ENCODE data around the gene OSBPL10. TPM values are rescaled to one million over a fixed set of nuclear protein-coding genes. Genes with fewer than 3 reads are reported as not detected.

OSBPL10 gene
- total and polyA plus RNA-seq, 2 of the 8 experiments (the other 6 are each of a cell fraction or from before 2014, with no cell fraction given): 26.2 to 86.7 TPM

DNA sequence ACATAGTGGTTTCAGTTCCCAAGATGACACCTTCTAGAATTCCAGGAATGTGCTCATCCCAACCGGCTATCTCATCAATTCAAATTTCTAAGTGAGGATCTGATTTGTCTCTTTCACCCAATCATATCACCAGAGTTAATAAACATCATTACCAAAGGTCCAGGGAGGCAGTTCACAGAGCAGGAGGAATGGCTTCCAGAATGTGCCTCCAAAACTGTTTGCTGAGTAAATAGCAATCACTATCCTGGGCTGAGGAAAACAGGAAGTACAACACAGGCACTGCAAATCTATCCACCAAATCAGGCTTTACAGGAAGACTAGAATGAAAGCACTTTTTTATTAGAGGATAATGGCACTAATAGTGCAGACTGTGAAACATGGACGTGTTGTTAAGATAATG, 61.5 kb downstream of the OSBPL10 start (continued):
- TF ChIP-seq, protein P1, sequence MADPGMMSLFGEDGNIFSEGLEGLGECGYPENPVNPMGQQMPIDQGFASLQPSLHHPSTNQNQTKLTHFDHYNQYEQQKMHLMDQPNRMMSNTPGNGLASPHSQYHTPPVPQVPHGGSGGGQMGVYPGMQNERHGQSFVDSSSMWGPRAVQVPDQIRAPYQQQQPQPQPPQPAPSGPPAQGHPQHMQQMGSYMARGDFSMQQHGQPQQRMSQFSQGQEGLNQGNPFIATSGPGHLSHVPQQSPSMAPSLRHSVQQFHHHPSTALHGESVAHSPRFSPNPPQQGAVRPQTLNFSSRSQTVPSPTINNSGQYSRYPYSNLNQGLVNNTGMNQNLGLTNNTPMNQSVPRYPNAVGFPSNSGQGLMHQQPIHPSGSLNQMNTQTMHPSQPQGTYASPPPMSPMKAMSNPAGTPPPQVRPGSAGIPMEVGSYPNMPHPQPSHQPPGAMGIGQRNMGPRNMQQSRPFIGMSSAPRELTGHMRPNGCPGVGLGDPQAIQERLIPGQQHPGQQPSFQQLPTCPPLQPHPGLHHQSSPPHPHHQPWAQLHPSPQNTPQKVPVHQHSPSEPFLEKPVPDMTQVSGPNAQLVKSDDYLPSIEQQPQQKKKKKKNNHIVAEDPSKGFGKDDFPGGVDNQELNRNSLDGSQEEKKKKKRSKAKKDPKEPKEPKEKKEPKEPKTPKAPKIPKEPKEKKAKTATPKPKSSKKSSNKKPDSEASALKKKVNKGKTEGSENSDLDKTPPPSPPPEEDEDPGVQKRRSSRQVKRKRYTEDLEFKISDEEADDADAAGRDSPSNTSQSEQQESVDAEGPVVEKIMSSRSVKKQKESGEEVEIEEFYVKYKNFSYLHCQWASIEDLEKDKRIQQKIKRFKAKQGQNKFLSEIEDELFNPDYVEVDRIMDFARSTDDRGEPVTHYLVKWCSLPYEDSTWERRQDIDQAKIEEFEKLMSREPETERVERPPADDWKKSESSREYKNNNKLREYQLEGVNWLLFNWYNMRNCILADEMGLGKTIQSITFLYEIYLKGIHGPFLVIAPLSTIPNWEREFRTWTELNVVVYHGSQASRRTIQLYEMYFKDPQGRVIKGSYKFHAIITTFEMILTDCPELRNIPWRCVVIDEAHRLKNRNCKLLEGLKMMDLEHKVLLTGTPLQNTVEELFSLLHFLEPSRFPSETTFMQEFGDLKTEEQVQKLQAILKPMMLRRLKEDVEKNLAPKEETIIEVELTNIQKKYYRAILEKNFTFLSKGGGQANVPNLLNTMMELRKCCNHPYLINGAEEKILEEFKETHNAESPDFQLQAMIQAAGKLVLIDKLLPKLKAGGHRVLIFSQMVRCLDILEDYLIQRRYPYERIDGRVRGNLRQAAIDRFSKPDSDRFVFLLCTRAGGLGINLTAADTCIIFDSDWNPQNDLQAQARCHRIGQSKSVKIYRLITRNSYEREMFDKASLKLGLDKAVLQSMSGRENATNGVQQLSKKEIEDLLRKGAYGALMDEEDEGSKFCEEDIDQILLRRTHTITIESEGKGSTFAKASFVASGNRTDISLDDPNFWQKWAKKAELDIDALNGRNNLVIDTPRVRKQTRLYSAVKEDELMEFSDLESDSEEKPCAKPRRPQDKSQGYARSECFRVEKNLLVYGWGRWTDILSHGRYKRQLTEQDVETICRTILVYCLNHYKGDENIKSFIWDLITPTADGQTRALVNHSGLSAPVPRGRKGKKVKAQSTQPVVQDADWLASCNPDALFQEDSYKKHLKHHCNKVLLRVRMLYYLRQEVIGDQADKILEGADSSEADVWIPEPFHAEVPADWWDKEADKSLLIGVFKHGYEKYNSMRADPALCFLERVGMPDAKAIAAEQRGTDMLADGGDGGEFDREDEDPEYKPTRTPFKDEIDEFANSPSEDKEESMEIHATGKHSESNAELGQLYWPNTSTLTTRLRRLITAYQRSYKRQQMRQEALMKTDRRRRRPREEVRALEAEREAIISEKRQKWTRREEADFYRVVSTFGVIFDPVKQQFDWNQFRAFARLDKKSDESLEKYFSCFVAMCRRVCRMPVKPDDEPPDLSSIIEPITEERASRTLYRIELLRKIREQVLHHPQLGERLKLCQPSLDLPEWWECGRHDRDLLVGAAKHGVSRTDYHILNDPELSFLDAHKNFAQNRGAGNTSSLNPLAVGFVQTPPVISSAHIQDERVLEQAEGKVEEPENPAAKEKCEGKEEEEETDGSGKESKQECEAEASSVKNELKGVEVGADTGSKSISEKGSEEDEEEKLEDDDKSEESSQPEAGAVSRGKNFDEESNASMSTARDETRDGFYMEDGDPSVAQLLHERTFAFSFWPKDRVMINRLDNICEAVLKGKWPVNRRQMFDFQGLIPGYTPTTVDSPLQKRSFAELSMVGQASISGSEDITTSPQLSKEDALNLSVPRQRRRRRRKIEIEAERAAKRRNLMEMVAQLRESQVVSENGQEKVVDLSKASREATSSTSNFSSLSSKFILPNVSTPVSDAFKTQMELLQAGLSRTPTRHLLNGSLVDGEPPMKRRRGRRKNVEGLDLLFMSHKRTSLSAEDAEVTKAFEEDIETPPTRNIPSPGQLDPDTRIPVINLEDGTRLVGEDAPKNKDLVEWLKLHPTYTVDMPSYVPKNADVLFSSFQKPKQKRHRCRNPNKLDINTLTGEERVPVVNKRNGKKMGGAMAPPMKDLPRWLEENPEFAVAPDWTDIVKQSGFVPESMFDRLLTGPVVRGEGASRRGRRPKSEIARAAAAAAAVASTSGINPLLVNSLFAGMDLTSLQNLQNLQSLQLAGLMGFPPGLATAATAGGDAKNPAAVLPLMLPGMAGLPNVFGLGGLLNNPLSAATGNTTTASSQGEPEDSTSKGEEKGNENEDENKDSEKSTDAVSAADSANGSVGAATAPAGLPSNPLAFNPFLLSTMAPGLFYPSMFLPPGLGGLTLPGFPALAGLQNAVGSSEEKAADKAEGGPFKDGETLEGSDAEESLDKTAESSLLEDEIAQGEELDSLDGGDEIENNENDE (IDR thresholded peaks at IDR 0.05; ENCODE audit: insufficient replicate concordance, low read length): no peak
- TF ChIP-seq, protein P2, sequence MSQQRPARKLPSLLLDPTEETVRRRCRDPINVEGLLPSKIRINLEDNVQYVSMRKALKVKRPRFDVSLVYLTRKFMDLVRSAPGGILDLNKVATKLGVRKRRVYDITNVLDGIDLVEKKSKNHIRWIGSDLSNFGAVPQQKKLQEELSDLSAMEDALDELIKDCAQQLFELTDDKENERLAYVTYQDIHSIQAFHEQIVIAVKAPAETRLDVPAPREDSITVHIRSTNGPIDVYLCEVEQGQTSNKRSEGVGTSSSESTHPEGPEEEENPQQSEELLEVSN (IDR thresholded peaks at IDR 0.05): no peak
- no peak for TF ChIP-seq SIN3A (conservative IDR thresholded peaks at IDR 0.05 in 1 of 2, IDR thresholded peaks at IDR 0.05 in 1 of 2; ENCODE audit: low read depth in 1 of 2, low read length in 2 of 2)
